HCT116 (cell line): ENCODE results near the gene PSENEN. TPM values are rescaled to one million over a fixed set of nuclear protein-coding genes. Genes with fewer than 3 reads are reported as not detected.
A peak's percentile ranks its signal among the peaks of the same experiment; 100 is the strongest.

Source experiments
- ATAC-seq: fragments of 200-7000 bp; cut with Tn5 transposase; 2 replicates; pipeline ENCODE4 v1.9.1; 2020; ENCODE audit warnings: mild to moderate bottlenecking, moderate library complexity
- BruUV-seq: library from RNA; stranded (reverse); fragments of 400-500 nt; replicated peaks from 2 replicates; lab custom pipeline; 2021; lab: Mats Ljungman, UMichigan
- CTCF ChIA-PET: fragments of 300-600 bp; sonication (Branson Sonifier 250); formaldehyde crosslinking; loops from one replicate; lab custom pipeline; 2021; ENCODE audit warnings: antibody characterized with exemption; lab: Charles Lee
- POLR2A ChIA-PET: fragments of 300-600, 350-600 bp; sonication (Branson Sonifier 250); formaldehyde crosslinking; loops from one replicate; lab custom pipeline; 2021; ENCODE audit warnings: antibody characterized with exemption; lab: Charles Lee
- RAD21 ChIA-PET, 2 experiments: fragments of 300-600 bp; sonication (Branson Sonifier 250); formaldehyde crosslinking; loops; one replicate each; lab custom pipeline; 2023; ENCODE audit warnings: low total read pairs in 2 of 2; ENCODE audit not compliant: uncharacterized antibody in 2 of 2, unreplicated experiment in 2 of 2, low non-redundant PET in 1 of 2; lab: Charles Lee
- DNase-seq: peaks from one replicate; pipeline ENCODE4 v3.0.0-alpha.2; 2010; ENCODE audit warnings: low read depth, low spot score
- H2AFZ ChIP-seq: fragments of 200-600 bp; shearing (Covaris generic), sonication (generic); 2 replicates; pipeline ENCODE4 v1.6.1; 2017; ENCODE audit warnings: low read depth, mixed run types, mixed read lengths, antibody characterized with exemption, low read length; ENCODE audit not compliant: poor library complexity, severe bottlenecking
- H3K27ac ChIP-seq: 2 replicates; pipeline ENCODE4 v1.5.1; 2012; ENCODE audit warnings: low read depth, low read length
- H3K27me3 ChIP-seq: fragments of 200-600 bp; sonication (generic); 2 replicates; pipeline ENCODE4 v1.6.1; 2016; ENCODE audit warnings: mixed run types, low read length, mixed read lengths; ENCODE audit not compliant: insufficient read depth
- H3K36me3 ChIP-seq, 2 experiments: fragments of 200-500 bp in 1 of 2; fragments of 200-600 bp in 1 of 2; sonication (Bioruptor generic) in 1 of 2; sonication (generic) in 1 of 2; 2 replicates each; pipeline versions ENCODE4 v1.5.1 to v1.6.1; 2014 to 2016; ENCODE audit warnings: low read length in 2 of 2, inconsistent platforms in 1 of 2, mixed read lengths in 1 of 2, mixed run types in 1 of 2; ENCODE audit not compliant: insufficient read depth in 2 of 2, control insufficient read depth in 1 of 2
- H3K4me1 ChIP-seq, 2 experiments: fragments of 200-600 bp in 1 of 2; sonication (generic) in 1 of 2; 2 replicates each; pipeline versions ENCODE4 v1.5.1 to v1.6.1; 2012 to 2017; ENCODE audit warnings: low read length in 2 of 2, inconsistent platforms in 1 of 2, mild to moderate bottlenecking in 1 of 2, mixed read lengths in 1 of 2, mixed run types in 1 of 2, moderate library complexity in 1 of 2; ENCODE audit not compliant: insufficient read depth in 2 of 2, control insufficient read depth in 1 of 2
- H3K4me2 ChIP-seq: fragments of 200-600 bp; sonication (generic); 2 replicates; pipeline ENCODE4 v1.6.1; 2017; ENCODE audit warnings: mixed run types, low read length, mixed read lengths
- H3K4me3 ChIP-seq, 2 experiments: fragments of 200-600 bp in 1 of 2; sonication (generic) in 1 of 2; replicated peaks in 1 of 2; 2 replicates each; pipeline ENCODE4 v1.5.1; 2011 to 2016; ENCODE audit warnings: low read length in 2 of 2, control low read depth in 1 of 2, low read depth in 1 of 2, mild to moderate bottlenecking in 1 of 2, mixed read lengths in 1 of 2, mixed run types in 1 of 2
- H3K79me2 ChIP-seq: fragments of 200-600 bp; sonication (generic); 2 replicates; pipeline ENCODE4 v1.6.1; 2017; ENCODE audit warnings: mild to moderate bottlenecking, mixed run types, low read length, moderate library complexity, mixed read lengths; ENCODE audit not compliant: insufficient read depth
- H3K9ac ChIP-seq: fragments of 200-600 bp; sonication (generic); 2 replicates; pipeline ENCODE4 v1.6.1; 2016; ENCODE audit warnings: low read length, mixed read lengths
- H3K9me2 ChIP-seq: fragments of 200-600 bp; sonication (generic), shearing (Covaris generic); 2 replicates; pipeline ENCODE4 v1.6.1; 2017; ENCODE audit warnings: mixed run types, mild to moderate bottlenecking, moderate library complexity; ENCODE audit not compliant: insufficient read depth
- H3K9me3 ChIP-seq, 2 experiments: fragments of 200-500 bp in 1 of 2; fragments of 200-600 bp in 1 of 2; sonication (Bioruptor generic) in 1 of 2; sonication (generic) in 1 of 2; 2 replicates each; pipeline ENCODE4 v1.6.1; 2014 to 2017; ENCODE audit warnings: low read length in 2 of 2, mixed read lengths in 2 of 2, inconsistent platforms in 1 of 2, low read depth in 1 of 2, mild to moderate bottlenecking in 1 of 2, mixed run types in 1 of 2, moderate library complexity in 1 of 2; ENCODE audit not compliant: control insufficient read depth in 1 of 2, insufficient read depth in 1 of 2
- H4K20me1 ChIP-seq: fragments of 200-600 bp; sonication (generic), shearing (Covaris generic); 2 replicates; pipeline ENCODE4 v1.6.1; 2017; ENCODE audit warnings: mixed run types, mild to moderate bottlenecking, moderate library complexity; ENCODE audit not compliant: insufficient read depth
- CEBPB ChIP-seq: IDR thresholded peaks from 2 replicates; pipeline ENCODE4 v1.6.1; 2012; ENCODE audit warnings: low read depth
- EGR1 ChIP-seq: IDR thresholded peaks from 2 replicates; pipeline ENCODE4 v1.6.1; 2012; ENCODE audit warnings: low read depth
- EZH2 ChIP-seq: fragments of 200-600 bp; sonication (generic); IDR thresholded peaks from 2 replicates; pipeline ENCODE4 v1.6.1; 2017; ENCODE audit warnings: antibody characterized with exemption, mixed run types
- SP1 ChIP-seq: IDR thresholded peaks from 2 replicates; pipeline ENCODE4 v1.6.1; 2012; ENCODE audit warnings: low read depth
- TCF7L2 ChIP-seq: IDR thresholded peaks from 2 replicates; pipeline ENCODE4 v1.7.0; 2011; ENCODE audit warnings: borderline replicate concordance, inconsistent platforms; ENCODE audit not compliant: insufficient read depth, insufficient read length; ENCODE audit errors: extremely low read depth
- YY1 ChIP-seq: IDR thresholded peaks from 2 replicates; pipeline ENCODE4 v1.6.1; 2011; ENCODE audit warnings: low read length, low read depth, moderate library complexity, mild to moderate bottlenecking; ENCODE audit not compliant: insufficient replicate concordance; ENCODE audit errors: extremely low read depth
- ZFX ChIP-seq: fragments of 450-650 bp; IDR thresholded peaks from 2 replicates; pipeline ENCODE4 v1.6.1; 2017
- ZNF274 ChIP-seq: fragments of 200-500 bp; sonication (Bioruptor generic); IDR thresholded peaks from 2 replicates; pipeline ENCODE4 v1.6.1; 2014; ENCODE audit warnings: mild to moderate bottlenecking, low read depth, low read length, inconsistent platforms
- intact Hi-C: fragments of 100-400 bp; cut with micrococcal nuclease; formaldehyde crosslinking; loops from 2 replicates; pipeline ENCODE4 v1.10.0; 2022
- total RNA-seq: library from RNA; stranded (reverse); gene quantifications from one replicate; pipeline ENCODE4 v1.2.1, GENCODE V29; 2021; ENCODE audit not compliant: unreplicated experiment
- TF ChIP-seq, protein P1 (sequence below), 3 experiments: fragments of 200-600 bp in 1 of 3; sonication (generic) in 1 of 3; IDR thresholded peaks in 2 of 3; conservative IDR thresholded peaks in 1 of 3; 2 replicates each; pipeline ENCODE4 v1.5.1; 2012 to 2017; ENCODE audit warnings: low read depth in 2 of 3, low read length in 2 of 3, antibody characterized with exemption in 1 of 3, borderline replicate concordance in 1 of 3, control low read depth in 1 of 3, mild to moderate bottlenecking in 1 of 3, mixed read lengths in 1 of 3, mixed run types in 1 of 3, moderate library complexity in 1 of 3; ENCODE audit not compliant: insufficient read depth in 1 of 3

Gene PSENEN
- total RNA-seq, 1 experiment from 2014 or later: 55.3 TPM

DNA sequence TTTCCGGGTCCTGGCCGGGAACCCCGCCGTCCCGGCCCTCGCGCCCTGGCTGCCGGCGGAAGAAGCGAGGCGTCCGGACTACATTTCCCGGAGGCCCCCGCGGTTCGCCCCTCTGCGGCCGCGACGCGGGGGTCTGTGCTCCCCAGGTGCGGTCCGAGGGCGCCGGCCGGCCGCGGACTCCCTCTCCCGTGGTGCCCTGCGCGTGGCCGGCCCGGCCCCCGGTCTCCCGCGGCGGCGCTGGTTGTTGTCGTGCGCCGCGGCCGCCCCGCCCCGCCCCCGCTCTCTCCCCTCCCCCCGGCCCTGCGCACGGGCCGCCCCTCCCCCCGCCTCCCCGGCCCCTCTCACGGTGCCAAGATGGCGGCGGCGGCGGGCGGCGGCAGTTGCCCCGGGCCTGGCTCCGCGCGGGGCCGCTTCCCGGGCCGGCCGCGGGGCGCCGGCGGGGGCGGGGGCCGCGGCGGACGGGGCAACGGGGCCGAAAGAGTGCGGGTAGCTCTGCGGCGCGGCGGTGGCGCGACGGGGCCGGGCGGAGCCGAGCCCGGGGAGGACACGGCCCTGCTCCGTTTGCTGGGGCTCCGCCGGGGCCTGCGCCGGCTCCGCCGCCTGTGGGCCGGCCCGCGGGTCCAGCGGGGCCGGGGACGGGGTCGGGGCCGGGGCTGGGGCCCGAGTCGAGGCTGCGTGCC is 27.6 kb upstream of the PSENEN start, which contains the start of gene KMT2B:
KMT2B (plus strand) TSS at position 339 of the 680 bp plus-strand sequence; CDS start at position 355, 16 bp downstream.
- DNase-seq (no peak), ATAC-seq (peak; percentile 2)
- ChIA-PET RAD21 (no interaction called here), CTCF (interaction anchor here (1.3 kb wide), 1 partner anchor 213 kb away, joined by 4 read pairs; no protein-coding TSS in a partner anchor), POLR2A (no interaction called here)
- intact Hi-C loops: loop anchor here (1.0 to 10.0 kb wide), 4 partner anchors 169 to 363 kb away; partner anchors contain the start of gene FFAR3
- BruUV-seq: no TSS peak
- Histone ChIP-seq H3K36me3 (peaks cover 16 to 24% of the 10 kb centered on the region in 2 experiments; a peak in 3 of 4 replicates), H3K27me3 (no peaks in the 10 kb centered on the region), H3K9me3 (no peaks in the 10 kb centered on the region), H3K4me3 (peak within 1 kb of the TSS; percentile 89 to 94), H3K4me1 (peaks cover 16 to 31% of the 10 kb centered on the region in 2 experiments), H3K9me2 (no peaks in the 10 kb centered on the region), H4K20me1 (no peaks in the 10 kb centered on the region), H3K79me2 (peaks cover 40% of the 10 kb centered on the region), H3K27ac (peak within 1 kb of the TSS; percentile 85), H3K9ac (peak within 1 kb of the TSS; percentile 91), H3K4me2 (peak within 1 kb of the TSS; percentile 86), H2AFZ (peak within 1 kb of the TSS; percentile 28)
- TF ChIP-seq SP1 (no peak), CEBPB (no peak), YY1 (peak; percentile 87), EZH2 (no peak), EGR1 (no peak), ZNF274 (no peak), ZFX (peak; percentile 90), TCF7L2 (no peak)
- TF ChIP-seq, protein P1, sequence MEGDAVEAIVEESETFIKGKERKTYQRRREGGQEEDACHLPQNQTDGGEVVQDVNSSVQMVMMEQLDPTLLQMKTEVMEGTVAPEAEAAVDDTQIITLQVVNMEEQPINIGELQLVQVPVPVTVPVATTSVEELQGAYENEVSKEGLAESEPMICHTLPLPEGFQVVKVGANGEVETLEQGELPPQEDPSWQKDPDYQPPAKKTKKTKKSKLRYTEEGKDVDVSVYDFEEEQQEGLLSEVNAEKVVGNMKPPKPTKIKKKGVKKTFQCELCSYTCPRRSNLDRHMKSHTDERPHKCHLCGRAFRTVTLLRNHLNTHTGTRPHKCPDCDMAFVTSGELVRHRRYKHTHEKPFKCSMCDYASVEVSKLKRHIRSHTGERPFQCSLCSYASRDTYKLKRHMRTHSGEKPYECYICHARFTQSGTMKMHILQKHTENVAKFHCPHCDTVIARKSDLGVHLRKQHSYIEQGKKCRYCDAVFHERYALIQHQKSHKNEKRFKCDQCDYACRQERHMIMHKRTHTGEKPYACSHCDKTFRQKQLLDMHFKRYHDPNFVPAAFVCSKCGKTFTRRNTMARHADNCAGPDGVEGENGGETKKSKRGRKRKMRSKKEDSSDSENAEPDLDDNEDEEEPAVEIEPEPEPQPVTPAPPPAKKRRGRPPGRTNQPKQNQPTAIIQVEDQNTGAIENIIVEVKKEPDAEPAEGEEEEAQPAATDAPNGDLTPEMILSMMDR (IDR thresholded peaks at IDR 0.05 in 2 of 3, conservative IDR thresholded peaks at IDR 0.05 in 1 of 3; ENCODE audit: borderline replicate concordance in 1 of 3, insufficient read depth in 1 of 3, low read depth in 2 of 3, low read length in 2 of 3): no peak
